Rectal smooth muscle tissue (tissue), 1 donor: ENCODE measurements around the gene SCAI.
"Not testable (repeated sequence)": the region's sequence is repeated elsewhere in the genome, so short reads cannot be mapped to it uniquely, and the experiment has no call there.

Source experiments
- H3K27ac ChIP-seq: one replicate; pipeline ENCODE4 v1.7.0; 2013; ENCODE audit warnings: low read depth, low read length, inconsistent platforms
- H3K27me3 ChIP-seq: one replicate; pipeline ENCODE4 v1.7.0; 2013; ENCODE audit warnings: low read length; ENCODE audit not compliant: control insufficient read depth, insufficient read depth
- H3K36me3 ChIP-seq: one replicate; pipeline ENCODE4 v1.7.0; 2013; ENCODE audit warnings: low read length; ENCODE audit not compliant: control insufficient read depth, insufficient read depth
- H3K4me1 ChIP-seq: one replicate; pipeline ENCODE4 v1.7.0; 2013; ENCODE audit warnings: low read length; ENCODE audit not compliant: control insufficient read depth, insufficient read depth
- H3K4me3 ChIP-seq: one replicate; pipeline ENCODE4 v1.7.0; 2013; ENCODE audit warnings: low read length
- H3K9ac ChIP-seq: one replicate; pipeline ENCODE4 v1.7.0; 2013; ENCODE audit warnings: low read length

SCAI gene

DNA sequence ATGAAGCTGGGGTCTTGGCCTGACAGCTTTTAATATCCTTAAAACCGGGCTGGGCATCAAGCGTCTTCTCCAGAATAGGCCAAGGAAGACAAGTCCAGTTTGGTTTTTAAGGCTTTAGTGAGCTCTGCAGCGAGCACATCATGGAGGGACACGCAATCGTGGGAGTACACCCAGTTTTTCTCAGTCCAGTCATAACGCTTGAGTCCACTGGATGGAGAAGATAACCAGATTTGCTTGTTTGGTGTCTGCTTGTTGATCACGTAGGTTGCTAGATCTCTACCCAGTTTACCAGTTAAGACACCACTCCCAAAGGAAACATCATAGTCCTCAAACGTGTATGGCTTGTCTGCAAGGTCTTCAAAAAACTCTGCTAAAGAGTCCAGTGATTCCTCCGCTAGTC lies 175.1 kb downstream of the SCAI start:
- H3K9ac ChIP-seq: no peak overlapping the region
- H3K27me3 ChIP-seq: no peaks in the 10 kb centered on the region
- no peaks in the 10 kb centered on the region for H3K36me3 ChIP-seq
- H3K4me1 ChIP-seq: no peaks in the 10 kb centered on the region
- no peak overlapping the region for H3K4me3 ChIP-seq
- H3K27ac ChIP-seq: no peak overlapping the region

DNA sequence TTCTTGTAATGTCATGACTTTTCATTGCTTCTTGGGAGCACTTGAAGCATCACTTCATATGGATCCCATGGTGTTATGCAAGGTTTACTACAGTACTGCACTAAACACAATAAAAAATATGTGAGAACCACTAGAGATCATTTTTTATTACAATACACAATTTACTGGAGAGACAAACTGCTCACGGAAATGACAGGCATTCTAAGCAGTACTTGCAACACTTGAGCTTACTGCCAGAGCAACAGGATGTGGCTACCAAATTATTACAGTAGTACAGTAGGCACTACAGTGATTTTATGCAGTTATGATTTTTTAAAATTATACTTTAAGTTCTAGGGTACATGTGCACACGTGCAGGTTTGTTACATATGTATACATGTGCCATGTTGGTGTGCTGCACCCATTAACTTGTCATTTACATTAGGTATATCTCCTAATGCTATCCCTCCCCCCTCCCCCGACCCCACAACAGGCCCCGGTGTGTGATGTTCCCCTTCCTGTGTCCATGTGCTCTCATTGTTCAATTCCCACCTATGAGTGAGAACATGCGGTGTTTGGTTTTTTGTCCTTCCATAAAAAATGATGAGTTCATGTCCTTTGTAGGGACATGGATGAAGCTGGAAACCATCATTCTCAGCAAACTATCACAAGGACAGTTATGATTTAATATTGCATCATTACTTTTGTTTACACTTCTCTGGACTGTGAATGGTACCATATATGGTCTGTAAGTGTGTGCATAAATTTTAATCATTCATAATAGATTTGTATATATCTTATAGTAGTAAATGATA lies 177.4 kb downstream of the SCAI start:
- not testable (repeated sequence) for H3K9ac ChIP-seq, H3K36me3 ChIP-seq, H3K4me3 ChIP-seq, H3K27ac ChIP-seq, H3K4me1 ChIP-seq, H3K27me3 ChIP-seq

DNA sequence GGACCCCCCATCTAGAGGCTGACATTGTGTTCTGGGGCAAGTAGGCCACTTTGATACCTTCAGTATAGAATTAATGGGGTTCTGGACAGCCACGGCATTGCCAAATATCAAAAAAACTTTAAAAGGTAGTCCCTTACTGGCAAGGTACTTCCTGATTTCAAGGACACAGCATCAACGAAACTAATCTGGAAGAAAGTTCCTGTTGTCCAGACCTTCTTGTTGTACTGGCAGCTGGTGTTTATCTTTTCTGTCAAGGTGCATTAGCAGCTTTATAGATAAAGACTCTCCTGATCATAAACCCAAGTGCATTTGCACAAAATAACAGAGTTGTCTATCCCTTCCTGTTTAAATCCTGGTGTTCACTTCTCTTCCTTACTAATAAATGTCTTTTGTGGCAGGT lies 178.7 kb downstream of the SCAI start:
- Histone ChIP-seq H3K4me3 (no peak overlapping the region), H3K4me1 (no peaks in the 10 kb centered on the region), H3K27ac (no peak overlapping the region), H3K36me3 (no peaks in the 10 kb centered on the region), H3K9ac (no peak overlapping the region), H3K27me3 (no peaks in the 10 kb centered on the region)

DNA sequence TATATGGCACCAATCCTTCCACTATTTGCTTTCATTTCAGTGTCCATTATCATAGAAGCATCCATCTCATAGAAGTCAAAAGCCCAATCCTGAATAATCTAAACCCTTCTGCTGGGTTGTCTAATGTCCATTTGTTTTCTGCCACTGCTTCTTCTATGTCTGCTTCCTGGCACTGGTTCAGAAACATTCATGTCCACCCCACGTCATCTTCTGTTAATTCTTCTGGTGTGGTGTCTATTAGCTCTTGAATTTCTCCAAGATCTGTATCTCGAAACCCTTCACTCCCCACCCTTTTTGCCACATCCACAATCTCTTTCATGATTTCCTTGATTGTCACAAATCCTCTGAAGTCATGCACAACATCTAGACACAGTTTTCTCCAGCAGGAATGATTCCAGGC lies 179.3 kb downstream of the SCAI start:
- H3K36me3 ChIP-seq: no peaks in the 10 kb centered on the region
- H3K27me3 ChIP-seq: no peaks in the 10 kb centered on the region
- no peak overlapping the region for H3K9ac ChIP-seq
- H3K27ac ChIP-seq: no peak overlapping the region
- H3K4me1 ChIP-seq: no peaks in the 10 kb centered on the region
- H3K4me3 ChIP-seq: no peak overlapping the region

DNA sequence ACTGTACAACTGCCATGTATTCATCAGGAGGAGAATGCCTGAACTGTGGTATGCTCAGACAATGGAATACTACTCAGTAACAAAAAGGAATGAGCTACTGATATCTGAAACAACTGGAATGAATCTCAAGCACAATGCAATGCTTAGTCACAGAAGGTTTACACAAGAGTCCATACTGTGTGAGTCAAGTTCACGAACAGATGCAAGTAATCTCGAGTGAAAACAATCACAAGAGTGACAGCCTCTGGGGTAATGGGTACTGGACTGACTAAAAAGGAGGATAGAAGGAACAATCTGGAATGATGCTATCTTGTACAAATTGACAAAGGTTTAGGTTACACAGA lies 182.9 kb downstream of the SCAI start:
- H3K27me3 ChIP-seq: no peaks in the 10 kb centered on the region
- H3K27ac ChIP-seq: no peak overlapping the region
- no peaks in the 10 kb centered on the region for H3K4me1 ChIP-seq
- H3K9ac ChIP-seq: no peak overlapping the region
- H3K4me3 ChIP-seq: no peak overlapping the region
- H3K36me3 ChIP-seq: no peaks in the 10 kb centered on the region

DNA sequence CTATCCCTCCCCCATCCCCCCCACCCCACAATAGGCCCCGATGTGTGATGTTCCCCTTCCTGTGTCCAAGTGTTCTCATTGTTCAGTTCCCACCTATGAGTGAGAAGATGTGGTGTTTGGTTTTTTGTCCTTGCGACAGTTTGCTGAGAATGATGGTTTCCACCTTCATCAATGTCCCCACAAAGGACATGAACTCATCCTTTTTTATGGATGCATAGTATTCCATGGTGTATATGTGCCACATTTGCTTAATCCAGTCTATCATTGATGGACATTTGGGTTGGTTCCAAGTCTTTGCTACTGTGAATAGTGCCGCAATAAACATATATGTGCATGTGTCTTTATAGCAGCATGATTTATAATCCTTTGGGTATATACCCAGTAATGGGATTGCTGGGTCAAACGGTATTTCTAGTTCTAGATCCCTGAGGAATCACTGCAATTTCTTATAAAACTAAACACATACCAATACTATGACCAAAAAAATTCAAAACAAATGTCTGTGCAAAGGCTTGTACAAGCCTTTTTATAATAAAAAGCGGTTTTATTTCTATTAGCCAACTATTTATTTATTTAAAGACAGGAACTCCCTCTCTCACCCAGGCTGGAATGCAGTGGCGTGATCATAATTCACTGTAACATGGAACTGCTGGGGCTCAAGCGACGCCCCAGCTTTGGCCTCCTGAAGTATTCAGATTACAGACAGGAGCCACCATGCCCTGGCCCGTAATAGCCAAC lies 183.5 kb downstream of the SCAI start:
- not testable (repeated sequence) for H3K27me3 ChIP-seq, H3K9ac ChIP-seq, H3K4me3 ChIP-seq, H3K27ac ChIP-seq, H3K4me1 ChIP-seq, H3K36me3 ChIP-seq

DNA sequence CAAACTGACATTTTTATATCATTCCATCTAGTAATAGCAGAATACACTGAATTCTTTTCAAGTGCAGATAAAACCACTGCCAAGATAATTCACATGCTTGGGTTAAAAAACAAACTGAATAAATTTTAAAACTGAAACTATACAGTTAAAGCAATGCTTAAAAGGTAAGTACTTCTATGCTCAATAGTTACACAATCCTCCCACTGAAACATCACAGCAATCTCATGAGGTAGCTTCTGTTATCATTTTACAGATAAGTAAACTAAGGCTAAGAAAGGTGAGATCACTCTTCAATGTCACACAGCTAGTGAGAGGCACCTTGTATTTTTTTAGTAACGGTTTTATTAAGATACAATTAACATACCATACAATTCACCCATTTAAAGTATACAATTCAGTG lies 189.1 kb downstream of the SCAI start:
- Histone ChIP-seq H3K9ac (no peak overlapping the region), H3K36me3 (no peaks in the 10 kb centered on the region), H3K27me3 (no peaks in the 10 kb centered on the region), H3K4me1 (no peaks in the 10 kb centered on the region), H3K4me3 (no peak overlapping the region), H3K27ac (no peak overlapping the region)

DNA sequence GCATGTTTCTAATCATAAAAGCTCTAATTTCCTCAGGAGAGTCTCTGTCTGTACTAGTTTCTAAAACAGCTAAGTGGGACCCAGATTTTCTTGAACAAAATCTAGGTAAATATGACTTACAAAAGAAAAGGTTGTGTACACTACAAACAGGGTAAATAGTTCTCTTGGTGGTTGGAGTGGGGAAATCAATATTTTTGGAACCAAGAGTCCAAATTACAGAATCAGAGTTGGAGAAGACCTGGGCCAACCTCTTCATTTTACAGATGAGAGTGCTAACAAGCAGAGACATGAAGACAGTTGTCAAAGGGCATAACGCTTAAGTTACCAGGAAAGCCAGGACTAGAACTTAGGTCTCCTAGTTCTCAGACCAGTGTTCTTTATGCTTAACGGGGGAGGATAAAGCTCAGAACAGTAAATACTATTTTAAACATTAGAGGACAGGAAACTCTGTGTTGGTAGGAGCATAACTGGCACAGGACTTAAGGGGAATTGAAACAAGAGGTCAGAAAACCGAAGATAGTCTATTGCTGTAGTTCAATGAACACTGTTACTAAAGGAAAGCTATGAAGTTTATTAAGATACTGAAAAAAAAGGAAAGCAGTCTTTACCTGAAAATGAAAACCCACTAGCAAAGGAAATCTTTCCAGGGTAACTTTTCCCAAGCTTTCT lies 193.1 kb downstream of the SCAI start:
- Histone ChIP-seq H3K36me3 (no peaks in the 10 kb centered on the region), H3K4me3 (no peak overlapping the region), H3K9ac (no peak overlapping the region), H3K27ac (no peak overlapping the region), H3K4me1 (no peaks in the 10 kb centered on the region), H3K27me3 (no peaks in the 10 kb centered on the region)

- Histone ChIP-seq H3K36me3 (no peaks in the 10 kb centered on the region), H3K9ac (no peak overlapping the region), H3K4me3 (no peak overlapping the region), H3K27me3 (no peaks in the 10 kb centered on the region), H3K4me1 (no peaks in the 10 kb centered on the region), H3K27ac (no peak overlapping the region)
These were observed 193.9 kb downstream of the SCAI start for GRCh38 chr9:124949387-124949786.

DNA sequence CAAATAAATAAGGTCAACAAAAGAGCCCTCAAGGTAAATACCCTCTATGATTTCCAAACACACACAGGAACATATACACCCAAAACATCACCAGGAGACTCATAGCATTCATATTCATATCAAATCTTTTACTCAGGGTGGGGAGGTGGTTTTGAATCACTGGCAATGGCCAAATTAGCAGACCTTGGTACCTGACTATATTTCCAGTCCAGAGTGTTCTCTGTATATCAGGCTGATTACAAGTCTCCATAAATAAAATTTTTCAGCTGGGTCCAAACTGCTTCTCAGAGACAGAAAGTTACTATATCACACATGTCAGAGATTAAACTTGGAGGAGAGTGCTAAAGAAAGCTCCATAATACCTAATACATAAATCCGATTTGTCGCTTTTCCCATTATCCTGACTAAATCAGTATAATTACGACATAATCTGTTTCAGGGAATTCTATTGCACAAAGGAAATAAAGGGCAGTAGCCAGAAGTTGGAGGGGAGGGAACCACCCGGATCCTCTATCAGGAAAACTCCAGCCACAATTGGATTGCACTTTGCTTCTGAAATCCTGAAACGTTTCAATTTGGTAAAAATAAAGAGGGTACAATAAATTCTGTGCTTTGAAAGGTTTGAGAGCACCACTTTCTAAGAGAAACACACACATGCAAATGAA lies 195.5 kb downstream of the SCAI start:
- H3K4me3 ChIP-seq: no peak overlapping the region
- H3K9ac ChIP-seq: no peak overlapping the region
- no peaks in the 10 kb centered on the region for H3K36me3 ChIP-seq
- no peaks in the 10 kb centered on the region for H3K27me3 ChIP-seq
- H3K27ac ChIP-seq: no peak overlapping the region
- no peaks in the 10 kb centered on the region for H3K4me1 ChIP-seq

DNA sequence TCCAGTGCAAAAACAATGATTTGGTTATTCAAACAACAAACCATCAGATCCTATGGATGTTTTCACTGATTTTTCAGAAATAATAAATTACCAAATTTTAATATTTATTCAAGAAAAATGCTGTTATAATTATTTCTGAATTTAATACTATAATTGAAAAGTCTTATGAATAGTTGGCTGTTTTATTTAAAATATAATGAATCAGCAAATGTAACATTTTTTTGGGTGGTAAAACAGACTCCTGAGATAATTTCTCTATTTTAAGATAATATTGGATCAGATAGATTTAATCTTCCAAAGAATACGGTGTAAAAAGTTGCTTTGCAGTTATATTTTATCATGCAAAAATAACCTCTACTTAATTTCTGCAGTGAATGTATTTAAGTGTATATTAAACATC lies 197.2 kb downstream of the SCAI start:
- no peak overlapping the region for H3K27ac ChIP-seq

More for the DNA sequence above, 197.2 kb downstream of the SCAI start:
- H3K4me1 ChIP-seq: no peaks in the 10 kb centered on the region
- H3K9ac ChIP-seq: no peak overlapping the region
- H3K27me3 ChIP-seq: no peaks in the 10 kb centered on the region
- no peaks in the 10 kb centered on the region for H3K36me3 ChIP-seq
- H3K4me3 ChIP-seq: no peak overlapping the region
